ENCODE measurements around the gene SCN4B. TPM values are rescaled to one million over a fixed set of nuclear protein-coding genes. Genes with fewer than 3 reads are reported as not detected.

Gene SCN4B
- total and polyA plus RNA-seq, 2 donors (not counting 3 experiments of a cell fraction or from before 2014, with no cell fraction given): 0.06 to 0.13 TPM

- no peak overlapping the region for H3K4me2 ChIP-seq (ENCODE audit: insufficient read depth, low read length)
- H2AFZ ChIP-seq (ENCODE audit: low read depth, low read length): no peak overlapping the region
- no TSS peak for BruUV-seq (replicated peaks)
- H3K4me3 ChIP-seq (replicated peaks in 1 of 3; ENCODE audit: insufficient read depth in 1 of 3, low read depth in 1 of 3, low read length in 3 of 3): no peak overlapping the region
- ChIA-PET POLR2A (no interaction called here), CTCF (no interaction called here)
- no peak for FAIRE-seq
- no peaks in the 10 kb centered on the region for H3K4me1 ChIP-seq (ENCODE audit: control insufficient read depth, extremely low read depth, insufficient read depth, low read length)
- H3K9me1 ChIP-seq (replicated peaks; ENCODE audit: control insufficient read depth, extremely low read depth, insufficient read depth, low read length): no peaks in the 10 kb centered on the region
- H3K36me3 ChIP-seq (ENCODE audit: control insufficient read depth in 2 of 2, extremely low read depth in 1 of 2, insufficient read depth in 2 of 2, low read length in 2 of 2): no peaks in the 10 kb centered on the region
- DNase-seq (ENCODE audit: low read depth, low spot score): no peak
- no peak overlapping the region for H3K9ac ChIP-seq (replicated peaks; ENCODE audit: extremely low read depth, insufficient read depth, low read length)
- TF ChIP-seq POLR2AphosphoS5 (IDR thresholded peaks at IDR 0.05; ENCODE audit: insufficient read depth, low read depth, low read length) (no peak), GATA2 (IDR thresholded peaks at IDR 0.05; ENCODE audit: insufficient read depth, insufficient read length, low read depth, low read length) (no peak), MAX (IDR thresholded peaks at IDR 0.05; ENCODE audit: insufficient read depth, insufficient read length) (no peak), FOS (IDR thresholded peaks at IDR 0.05; ENCODE audit: borderline replicate concordance, insufficient read depth, low read length) (no peak), MYC (IDR thresholded peaks at IDR 0.05; ENCODE audit: low read depth, low read length) (no peak)
- intact Hi-C loops (cut with micrococcal nuclease): no loop called here
- no peak overlapping the region for H3K27ac ChIP-seq (ENCODE audit: insufficient read depth, low read depth, low read length)
- no peaks in the 10 kb centered on the region for H3K9me3 ChIP-seq (replicated peaks; ENCODE audit: control insufficient read depth, insufficient read depth, low read length)
- dilution Hi-C loops (cut with MboI; ENCODE audit: extremely low pct_ligation_motif_present, low sequenced_read_pairs): no loop called here
- no peaks in the 10 kb centered on the region for H4K20me1 ChIP-seq (replicated peaks; ENCODE audit: control insufficient read depth, extremely low read depth, insufficient read depth, low read length)
- H3K27me3 ChIP-seq (ENCODE audit: control insufficient read depth in 2 of 2, insufficient read depth in 2 of 2, low read length in 2 of 2): peaks cover 0 to 4% of the 10 kb centered on the region in 2 experiments
- no peaks in the 10 kb centered on the region for H3K79me2 ChIP-seq (ENCODE audit: control insufficient read depth, insufficient read depth, low read length)
Measured at GRCh38 chr11:118106789-118107335, 45.8 kb downstream of the SCN4B start.

GRCh38 chr11:118105657-118106305 lies 46.8 kb downstream of the SCN4B start:
- H3K4me1 ChIP-seq (ENCODE audit: control insufficient read depth, extremely low read depth, insufficient read depth, low read length): no peaks in the 10 kb centered on the region
- H3K4me3 ChIP-seq (replicated peaks in 1 of 3; ENCODE audit: insufficient read depth in 1 of 3, low read depth in 1 of 3, low read length in 3 of 3): no peak overlapping the region
- no peak overlapping the region for H3K9ac ChIP-seq (replicated peaks; ENCODE audit: extremely low read depth, insufficient read depth, low read length)
- H3K4me2 ChIP-seq (ENCODE audit: insufficient read depth, low read length): no peak overlapping the region
- no peaks in the 10 kb centered on the region for H3K79me2 ChIP-seq (ENCODE audit: control insufficient read depth, insufficient read depth, low read length)
- H3K27ac ChIP-seq (ENCODE audit: insufficient read depth, low read depth, low read length): no peak overlapping the region
- BruUV-seq (replicated peaks): no TSS peak
- ChIA-PET CTCF (interaction anchor here (0.6 to 1.0 kb wide), 2 partner anchors 14 to 248 kb away, joined by 3 read pairs; no protein-coding TSS in a partner anchor), POLR2A (no interaction called here)
- no peaks in the 10 kb centered on the region for H3K9me1 ChIP-seq (replicated peaks; ENCODE audit: control insufficient read depth, extremely low read depth, insufficient read depth, low read length)
- intact Hi-C loops (cut with micrococcal nuclease) (no loop called here), dilution Hi-C loops (cut with MboI; ENCODE audit: extremely low pct_ligation_motif_present, low sequenced_read_pairs) (no loop called here)
- no peak for FAIRE-seq
- H2AFZ ChIP-seq (ENCODE audit: low read depth, low read length): no peak overlapping the region
- H3K27me3 ChIP-seq (ENCODE audit: control insufficient read depth in 2 of 2, insufficient read depth in 2 of 2, low read length in 2 of 2): peaks cover 0 to 4% of the 10 kb centered on the region in 2 experiments
- H3K36me3 ChIP-seq (ENCODE audit: control insufficient read depth in 2 of 2, extremely low read depth in 1 of 2, insufficient read depth in 2 of 2, low read length in 2 of 2): no peaks in the 10 kb centered on the region
- H4K20me1 ChIP-seq (replicated peaks; ENCODE audit: control insufficient read depth, extremely low read depth, insufficient read depth, low read length): no peaks in the 10 kb centered on the region
- H3K9me3 ChIP-seq (replicated peaks; ENCODE audit: control insufficient read depth, insufficient read depth, low read length): no peaks in the 10 kb centered on the region
- TF ChIP-seq GATA2 (IDR thresholded peaks at IDR 0.05; ENCODE audit: insufficient read depth, insufficient read length, low read depth, low read length) (no peak), MYC (IDR thresholded peaks at IDR 0.05; ENCODE audit: low read depth, low read length) (no peak), MAX (IDR thresholded peaks at IDR 0.05; ENCODE audit: insufficient read depth, insufficient read length) (no peak), POLR2AphosphoS5 (IDR thresholded peaks at IDR 0.05; ENCODE audit: insufficient read depth, low read depth, low read length) (no peak), POLR2A (IDR thresholded peaks at IDR 0.05; ENCODE audit: low read depth, low read length) (no peak), EZH2 (IDR thresholded peaks at IDR 0.05; ENCODE audit: borderline replicate concordance, low read depth, low read length, severe bottlenecking) (no peak), JUN (IDR thresholded peaks at IDR 0.05; ENCODE audit: borderline replicate concordance, insufficient read depth, insufficient read length, low read depth) (no peak)
- no peak for DNase-seq (ENCODE audit: low read depth, low spot score)
